ENCODE results near the gene PRR5L. TPM values are rescaled to one million over a fixed set of nuclear protein-coding genes. Genes with fewer than 3 reads are reported as not detected.
A peak's percentile ranks its signal among the peaks of the same experiment; 100 is the strongest.

PRR5L gene
- total RNA-seq, 1 donor: 0.54 TPM

DNA sequence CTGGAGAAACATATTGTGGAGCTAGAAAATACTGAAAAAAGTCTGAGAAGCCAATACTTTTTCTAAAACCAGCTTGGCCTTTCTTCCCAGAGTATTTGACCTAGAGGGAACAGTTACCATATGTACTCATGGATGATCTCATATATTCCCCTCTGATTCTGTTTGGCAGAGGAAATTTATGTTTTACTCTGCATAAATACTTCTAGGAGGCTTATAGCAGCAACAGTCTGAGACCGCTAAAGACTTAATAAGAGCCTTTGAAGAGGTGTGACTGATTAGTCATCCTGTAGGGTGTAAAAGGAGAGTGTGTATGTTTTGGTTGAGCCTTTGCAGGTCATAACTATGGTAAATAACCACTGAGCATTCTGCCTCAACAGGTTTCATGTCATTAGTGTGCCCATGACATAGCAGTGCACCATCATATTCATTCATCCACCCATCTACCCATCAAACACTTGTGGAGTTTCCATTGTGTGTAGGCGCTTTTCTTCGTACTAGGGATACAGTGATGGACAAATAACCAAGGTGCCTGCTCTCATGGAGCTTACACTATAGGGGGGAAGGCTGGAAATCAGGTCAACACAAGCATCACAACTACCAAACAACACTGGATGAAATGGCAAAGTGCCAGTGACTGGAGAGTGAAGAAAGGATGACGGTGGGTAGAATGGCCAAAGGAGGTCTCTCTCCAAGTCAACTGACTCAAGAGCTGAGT, 169.5 kb downstream of the PRR5L start:
- no peak overlapping the region for H3K4me3 ChIP-seq (ENCODE audit: low read depth, low read length)
- TF ChIP-seq, protein P1, sequence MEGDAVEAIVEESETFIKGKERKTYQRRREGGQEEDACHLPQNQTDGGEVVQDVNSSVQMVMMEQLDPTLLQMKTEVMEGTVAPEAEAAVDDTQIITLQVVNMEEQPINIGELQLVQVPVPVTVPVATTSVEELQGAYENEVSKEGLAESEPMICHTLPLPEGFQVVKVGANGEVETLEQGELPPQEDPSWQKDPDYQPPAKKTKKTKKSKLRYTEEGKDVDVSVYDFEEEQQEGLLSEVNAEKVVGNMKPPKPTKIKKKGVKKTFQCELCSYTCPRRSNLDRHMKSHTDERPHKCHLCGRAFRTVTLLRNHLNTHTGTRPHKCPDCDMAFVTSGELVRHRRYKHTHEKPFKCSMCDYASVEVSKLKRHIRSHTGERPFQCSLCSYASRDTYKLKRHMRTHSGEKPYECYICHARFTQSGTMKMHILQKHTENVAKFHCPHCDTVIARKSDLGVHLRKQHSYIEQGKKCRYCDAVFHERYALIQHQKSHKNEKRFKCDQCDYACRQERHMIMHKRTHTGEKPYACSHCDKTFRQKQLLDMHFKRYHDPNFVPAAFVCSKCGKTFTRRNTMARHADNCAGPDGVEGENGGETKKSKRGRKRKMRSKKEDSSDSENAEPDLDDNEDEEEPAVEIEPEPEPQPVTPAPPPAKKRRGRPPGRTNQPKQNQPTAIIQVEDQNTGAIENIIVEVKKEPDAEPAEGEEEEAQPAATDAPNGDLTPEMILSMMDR (IDR thresholded peaks at IDR 0.05; ENCODE audit: insufficient read depth, low read length): no peak
- DNase-seq (ENCODE audit: low read depth): no peak

DNA sequence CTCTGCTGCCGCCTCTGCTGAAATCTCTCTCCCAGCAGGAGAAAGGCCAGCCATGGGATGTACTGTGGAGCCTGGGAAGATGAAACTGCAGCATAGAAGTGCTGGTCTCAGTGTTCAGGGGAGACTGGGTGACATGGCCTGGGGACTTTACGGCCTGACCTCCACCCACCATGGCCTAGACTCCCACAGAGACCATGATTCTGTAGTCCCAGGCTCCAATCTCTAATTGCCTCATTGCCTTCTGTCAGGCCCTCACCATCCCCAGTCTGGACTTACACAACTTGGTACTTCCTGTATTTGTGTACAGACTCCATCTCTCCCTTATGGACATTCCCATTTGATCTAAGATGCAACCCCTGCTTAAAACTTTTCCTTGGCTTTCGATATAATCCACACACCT, 170.9 kb downstream of the PRR5L start:
- H3K4me3 ChIP-seq (ENCODE audit: low read depth, low read length): no peak overlapping the region
- TF ChIP-seq, protein P1 (IDR thresholded peaks at IDR 0.05; ENCODE audit: insufficient read depth, low read length): no peak
- no peak for DNase-seq (ENCODE audit: low read depth)

DNA sequence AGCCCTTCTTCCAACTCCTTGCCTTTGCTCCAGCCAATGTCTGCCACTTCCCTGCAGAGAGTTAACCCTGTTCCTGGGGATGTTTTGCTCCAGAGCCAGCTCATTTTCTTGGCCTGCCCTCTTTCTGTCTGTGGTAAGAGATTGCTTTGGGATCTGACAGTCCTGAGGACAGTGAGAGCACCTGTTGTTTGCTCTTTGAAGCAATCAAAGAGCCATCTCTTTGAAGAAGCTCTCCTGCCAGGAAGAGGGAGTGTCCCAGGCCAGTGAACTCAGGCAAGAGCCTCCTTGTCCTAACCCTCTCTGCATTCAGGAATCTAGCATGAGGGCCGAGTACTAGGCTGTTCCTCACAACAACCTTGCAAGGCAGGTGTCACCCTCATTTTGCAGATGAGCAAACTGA, 171.8 kb downstream of the PRR5L start:
- TF ChIP-seq, protein P1 (IDR thresholded peaks at IDR 0.05; ENCODE audit: insufficient read depth, low read length): no peak
- no peak overlapping the region for H3K4me3 ChIP-seq (ENCODE audit: low read depth, low read length)
- no peak for DNase-seq (ENCODE audit: low read depth)

DNA sequence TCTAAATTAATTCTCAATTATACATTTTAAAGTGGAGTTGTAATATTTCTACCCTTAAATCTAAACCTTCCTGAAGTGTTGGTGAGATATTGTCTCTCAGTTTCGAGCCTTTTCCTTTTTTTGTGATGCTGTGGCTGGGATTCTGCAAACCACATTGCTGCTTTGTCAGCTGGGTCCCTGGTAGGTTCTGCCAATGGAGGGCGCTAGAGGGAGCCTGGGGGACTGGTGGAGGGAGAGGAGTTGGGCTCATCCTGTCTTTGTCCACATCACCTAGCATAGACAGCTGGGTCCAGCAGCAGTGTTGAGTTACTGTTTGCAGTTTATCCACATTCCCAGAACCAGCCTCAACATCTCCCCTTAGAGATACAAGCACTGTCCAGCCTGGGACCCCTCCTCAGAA, 173.0 kb downstream of the PRR5L start:
- TF ChIP-seq, protein P1 (IDR thresholded peaks at IDR 0.05; ENCODE audit: insufficient read depth, low read length): peak; percentile 39
- no peak for DNase-seq (ENCODE audit: low read depth)
- no peak overlapping the region for H3K4me3 ChIP-seq (ENCODE audit: low read depth, low read length)

DNA sequence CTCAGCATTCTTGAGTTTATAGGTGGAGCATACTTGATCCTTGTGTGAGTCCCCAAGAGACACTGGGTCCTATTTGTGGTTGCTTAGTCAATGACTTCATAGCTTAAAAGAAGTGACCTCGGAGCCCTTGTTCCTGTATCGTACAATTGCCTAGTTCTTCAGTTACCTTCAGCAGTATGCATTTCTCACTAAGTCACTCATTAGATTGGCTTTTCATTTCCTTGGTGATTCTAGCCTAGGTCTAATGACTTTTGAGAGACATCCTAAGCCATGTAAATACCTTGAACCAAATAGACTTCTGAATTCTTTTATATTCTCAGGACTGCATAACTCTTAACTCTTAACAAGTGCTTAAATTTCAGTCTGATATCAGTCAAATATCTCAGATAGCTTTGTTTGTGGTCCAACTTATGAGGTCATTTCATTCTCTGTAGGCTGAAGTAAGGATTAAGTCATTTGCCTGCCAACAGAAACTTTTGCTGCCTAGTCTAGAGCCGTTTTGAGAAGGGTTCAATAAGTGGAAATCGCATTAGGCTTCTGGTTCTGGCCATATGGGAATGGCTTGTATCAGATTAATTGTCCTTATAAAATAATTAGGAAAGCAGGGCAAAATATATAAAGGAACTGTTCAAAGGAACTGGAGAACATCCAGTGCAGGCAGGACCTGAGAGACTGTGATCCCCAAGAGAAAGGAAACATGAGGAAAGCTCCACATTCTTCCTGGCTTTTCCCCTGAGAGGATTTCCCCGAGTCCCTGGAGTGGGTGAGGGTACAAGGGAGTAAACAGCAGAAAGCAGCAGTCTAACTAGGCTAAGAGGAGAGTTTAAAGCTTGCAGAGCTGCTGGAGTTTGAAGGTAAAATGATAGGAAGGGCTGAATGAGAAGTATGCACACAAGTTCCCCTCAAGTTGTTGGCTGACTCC, 174.1 kb downstream of the PRR5L start:
- H3K4me3 ChIP-seq (ENCODE audit: low read depth, low read length): no peak overlapping the region
- peak; percentile 73 for DNase-seq (ENCODE audit: low read depth)
- TF ChIP-seq, protein P1 (IDR thresholded peaks at IDR 0.05; ENCODE audit: insufficient read depth, low read length): no peak

DNA sequence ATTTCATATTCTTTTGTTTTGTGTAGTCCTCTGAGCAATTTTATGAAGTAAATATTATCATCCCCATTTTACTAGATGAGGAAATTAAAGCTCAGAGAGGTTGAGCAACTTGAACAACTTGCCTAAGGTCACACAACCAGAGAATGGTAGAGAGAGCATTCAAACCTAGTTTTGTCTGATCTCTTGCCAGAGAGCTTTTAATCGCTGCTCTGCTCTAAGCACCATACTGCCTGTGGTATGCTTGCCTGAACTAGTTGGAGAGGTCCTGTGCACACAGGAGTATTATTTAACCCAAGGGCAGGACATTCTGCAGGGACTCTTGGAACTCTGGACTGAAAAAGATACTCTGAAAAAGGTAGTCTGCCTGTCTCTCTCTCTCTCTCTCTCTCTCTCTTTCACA, 175.5 kb downstream of the PRR5L start:
- no peak for DNase-seq (ENCODE audit: low read depth)
- TF ChIP-seq, protein P1 (IDR thresholded peaks at IDR 0.05; ENCODE audit: insufficient read depth, low read length): no peak
- no peak overlapping the region for H3K4me3 ChIP-seq (ENCODE audit: low read depth, low read length)

Data from fibroblast of the aortic adventitia (primary cell).